Neural cell (in vitro differentiated cells): ENCODE measurements around the gene AKR7A3. TPM values are rescaled to one million over a fixed set of nuclear protein-coding genes. Genes with fewer than 3 reads are reported as not detected.

ENCODE experiments used
- H2AFZ ChIP-seq: fragments of 200-600, 300-800 bp; sonication (generic), shearing (Covaris generic); 2 replicates; pipeline ENCODE4 v1.6.0; 2014; ENCODE audit warnings: low read depth, mild to moderate bottlenecking, antibody characterized with exemption, low read length, moderate library complexity
- H3F3A ChIP-seq: fragments of 200-600 bp; shearing (Covaris generic); 2 replicates; pipeline ENCODE4 v1.6.1; 2016; ENCODE audit warnings: mild to moderate bottlenecking, moderate library complexity, mixed read lengths, antibody characterized with exemption, low read length; ENCODE audit not compliant: insufficient read depth, poor library complexity, severe bottlenecking
- H3K27ac ChIP-seq: fragments of 200-600, 300-800 bp; sonication (generic), shearing (Covaris generic); 2 replicates; pipeline ENCODE4 v1.5.1; 2014; ENCODE audit warnings: mild to moderate bottlenecking, low read length, moderate library complexity
- H3K27me3 ChIP-seq: fragments of 300-800, 200-600 bp; sonication (generic), shearing (Covaris generic); 2 replicates; pipeline ENCODE4 v1.6.0; 2014; ENCODE audit warnings: mild to moderate bottlenecking, low read depth, low read length, moderate library complexity; ENCODE audit not compliant: insufficient read depth
- H3K36me3 ChIP-seq: fragments of 300-800, 200-600 bp; sonication (generic), shearing (Covaris generic); 2 replicates; pipeline ENCODE4 v1.5.1; 2014; ENCODE audit warnings: mild to moderate bottlenecking, antibody characterized with exemption, low read length, moderate library complexity; ENCODE audit not compliant: insufficient read depth
- H3K4me2 ChIP-seq: fragments of 300-800, 200-600 bp; sonication (generic), shearing (Covaris generic); 2 replicates; pipeline ENCODE4 v1.6.0; 2014; ENCODE audit warnings: mild to moderate bottlenecking, low read length
- H3K4me3 ChIP-seq: fragments of 300-800, 200-600 bp; sonication (generic), shearing (Covaris generic); 2 replicates; pipeline ENCODE4 v1.5.1; 2014; ENCODE audit warnings: mild to moderate bottlenecking, low read length, moderate library complexity
- H3K79me2 ChIP-seq: fragments of 200-600 bp; shearing (Covaris generic); replicated peaks from 2 replicates; pipeline ENCODE4 v1.6.0; 2014; ENCODE audit warnings: mild to moderate bottlenecking, low read length, moderate library complexity; ENCODE audit not compliant: insufficient read depth
- H3K9ac ChIP-seq: fragments of 300-800, 200-600 bp; sonication (generic), shearing (Covaris generic); 2 replicates; pipeline ENCODE4 v1.6.1; 2016; ENCODE audit warnings: mild to moderate bottlenecking, low read length, mixed read lengths
- H3K9me2 ChIP-seq: fragments of 200-600 bp; shearing (Covaris generic); 2 replicates; pipeline ENCODE4 v1.6.1; 2016; ENCODE audit warnings: mild to moderate bottlenecking, low read length, mixed read lengths; ENCODE audit not compliant: insufficient read depth
- H3K9me3 ChIP-seq: fragments of 200-600, 300-800 bp; sonication (generic), shearing (Covaris generic); 2 replicates; pipeline ENCODE4 v1.6.1; 2016; ENCODE audit warnings: mild to moderate bottlenecking, mixed run types, low read length, moderate library complexity, mixed read lengths
- H4K20me1 ChIP-seq: fragments of 200-600 bp; shearing (Covaris generic); 2 replicates; pipeline ENCODE4 v1.6.1; 2016; ENCODE audit warnings: mild to moderate bottlenecking, mixed run types; ENCODE audit not compliant: insufficient read depth
- EP300 ChIP-seq: fragments of 450-650 bp; conservative IDR thresholded peaks from 2 replicates; pipeline ENCODE4 v1.6.1; 2014; ENCODE audit warnings: antibody characterized with exemption, mild to moderate bottlenecking, moderate library complexity; ENCODE audit not compliant: poor library complexity, severe bottlenecking
- EZH2 ChIP-seq: fragments of 200-600, 300-800 bp; shearing (Covaris generic), sonication (generic); IDR thresholded peaks from 2 replicates; pipeline ENCODE4 v1.6.1; 2014; ENCODE audit warnings: antibody characterized with exemption, low read length, borderline replicate concordance, mild to moderate bottlenecking; ENCODE audit not compliant: insufficient read depth, poor library complexity, severe bottlenecking
- MXI1 ChIP-seq: fragments of 450-650 bp; conservative IDR thresholded peaks from 2 replicates; pipeline ENCODE4 v1.6.1; 2014; ENCODE audit warnings: antibody characterized with exemption, mild to moderate bottlenecking; ENCODE audit not compliant: poor library complexity, severe bottlenecking
- POLR2AphosphoS5 ChIP-seq: IDR thresholded peaks from 2 replicates; pipeline ENCODE4 v1.6.1; 2012
- RAD21 ChIP-seq: fragments of 450-650 bp; conservative IDR thresholded peaks from 2 replicates; pipeline ENCODE4 v1.6.1; 2014; ENCODE audit warnings: antibody characterized with exemption, mild to moderate bottlenecking, moderate library complexity
- SMC3 ChIP-seq: fragments of 450-650 bp; conservative IDR thresholded peaks from 2 replicates; pipeline ENCODE4 v1.6.1; 2014; ENCODE audit warnings: antibody characterized with exemption, mild to moderate bottlenecking, moderate library complexity; ENCODE audit not compliant: poor library complexity
- TAF1 ChIP-seq: IDR thresholded peaks from 2 replicates; pipeline ENCODE4 v1.6.1; 2012; ENCODE audit warnings: low read depth
- polyA plus RNA-seq: library from polyadenylated mRNA; depleted of rRNA; stranded (reverse); fragments of >200 nt; gene quantifications from 2 replicates; pipeline ENCODE4 v1.2.3, GENCODE V29; 2014
- TF ChIP-seq, protein P1 (sequence below): fragments of 450-650 bp; IDR thresholded peaks from 2 replicates; pipeline ENCODE4 v1.5.1; 2014; ENCODE audit warnings: antibody characterized with exemption, mild to moderate bottlenecking, moderate library complexity; ENCODE audit not compliant: poor library complexity, severe bottlenecking
- TF ChIP-seq, protein P2 (sequence below): IDR thresholded peaks from 2 replicates; pipeline ENCODE4 v1.6.1; 2012; ENCODE audit warnings: borderline replicate concordance

Gene AKR7A3
- polyA plus RNA-seq, 1 donor from 2014 or later, result 2.9 TPM

DNA sequence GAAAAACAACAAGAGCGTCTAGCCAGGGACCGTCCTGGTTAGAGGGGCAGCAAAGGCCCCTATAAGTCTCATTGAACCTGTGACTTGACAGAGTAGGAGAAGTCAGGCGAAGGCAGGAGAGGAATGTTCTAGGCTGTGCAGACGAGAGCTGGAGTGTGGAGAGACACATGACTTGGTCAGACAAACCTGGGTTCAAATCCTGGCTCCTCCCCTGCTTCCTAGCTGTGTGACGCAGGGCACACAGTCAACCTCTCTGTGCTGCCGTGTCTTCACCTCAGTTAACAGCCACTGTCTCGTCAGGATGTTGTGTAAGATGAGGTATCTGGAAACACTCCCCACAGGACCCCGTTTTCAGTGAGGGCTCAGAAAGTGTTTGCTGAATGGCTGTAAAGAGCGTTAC is 39.2 kb upstream of the AKR7A3 start:
- no peaks in the 10 kb centered on the region for H4K20me1 ChIP-seq
- H3K4me3 ChIP-seq, result no peak overlapping the region
- no peak overlapping the region for H3K27ac ChIP-seq
- no peaks in the 10 kb centered on the region for H3F3A ChIP-seq
- H3K9ac ChIP-seq, result no peak overlapping the region
- H3K9me3 ChIP-seq, result no peaks in the 10 kb centered on the region
- H3K9me2 ChIP-seq, result no peaks in the 10 kb centered on the region
- no peak overlapping the region for H3K4me2 ChIP-seq
- H3K36me3 ChIP-seq, result no peaks in the 10 kb centered on the region
- TF ChIP-seq RAD21 (no peak), MXI1 (no peak), POLR2AphosphoS5 (no peak), TAF1 (no peak), SMC3 (no peak), EP300 (no peak), EZH2 (no peak)
- TF ChIP-seq, protein P1, sequence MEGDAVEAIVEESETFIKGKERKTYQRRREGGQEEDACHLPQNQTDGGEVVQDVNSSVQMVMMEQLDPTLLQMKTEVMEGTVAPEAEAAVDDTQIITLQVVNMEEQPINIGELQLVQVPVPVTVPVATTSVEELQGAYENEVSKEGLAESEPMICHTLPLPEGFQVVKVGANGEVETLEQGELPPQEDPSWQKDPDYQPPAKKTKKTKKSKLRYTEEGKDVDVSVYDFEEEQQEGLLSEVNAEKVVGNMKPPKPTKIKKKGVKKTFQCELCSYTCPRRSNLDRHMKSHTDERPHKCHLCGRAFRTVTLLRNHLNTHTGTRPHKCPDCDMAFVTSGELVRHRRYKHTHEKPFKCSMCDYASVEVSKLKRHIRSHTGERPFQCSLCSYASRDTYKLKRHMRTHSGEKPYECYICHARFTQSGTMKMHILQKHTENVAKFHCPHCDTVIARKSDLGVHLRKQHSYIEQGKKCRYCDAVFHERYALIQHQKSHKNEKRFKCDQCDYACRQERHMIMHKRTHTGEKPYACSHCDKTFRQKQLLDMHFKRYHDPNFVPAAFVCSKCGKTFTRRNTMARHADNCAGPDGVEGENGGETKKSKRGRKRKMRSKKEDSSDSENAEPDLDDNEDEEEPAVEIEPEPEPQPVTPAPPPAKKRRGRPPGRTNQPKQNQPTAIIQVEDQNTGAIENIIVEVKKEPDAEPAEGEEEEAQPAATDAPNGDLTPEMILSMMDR, result no peak
- TF ChIP-seq, protein P2, sequence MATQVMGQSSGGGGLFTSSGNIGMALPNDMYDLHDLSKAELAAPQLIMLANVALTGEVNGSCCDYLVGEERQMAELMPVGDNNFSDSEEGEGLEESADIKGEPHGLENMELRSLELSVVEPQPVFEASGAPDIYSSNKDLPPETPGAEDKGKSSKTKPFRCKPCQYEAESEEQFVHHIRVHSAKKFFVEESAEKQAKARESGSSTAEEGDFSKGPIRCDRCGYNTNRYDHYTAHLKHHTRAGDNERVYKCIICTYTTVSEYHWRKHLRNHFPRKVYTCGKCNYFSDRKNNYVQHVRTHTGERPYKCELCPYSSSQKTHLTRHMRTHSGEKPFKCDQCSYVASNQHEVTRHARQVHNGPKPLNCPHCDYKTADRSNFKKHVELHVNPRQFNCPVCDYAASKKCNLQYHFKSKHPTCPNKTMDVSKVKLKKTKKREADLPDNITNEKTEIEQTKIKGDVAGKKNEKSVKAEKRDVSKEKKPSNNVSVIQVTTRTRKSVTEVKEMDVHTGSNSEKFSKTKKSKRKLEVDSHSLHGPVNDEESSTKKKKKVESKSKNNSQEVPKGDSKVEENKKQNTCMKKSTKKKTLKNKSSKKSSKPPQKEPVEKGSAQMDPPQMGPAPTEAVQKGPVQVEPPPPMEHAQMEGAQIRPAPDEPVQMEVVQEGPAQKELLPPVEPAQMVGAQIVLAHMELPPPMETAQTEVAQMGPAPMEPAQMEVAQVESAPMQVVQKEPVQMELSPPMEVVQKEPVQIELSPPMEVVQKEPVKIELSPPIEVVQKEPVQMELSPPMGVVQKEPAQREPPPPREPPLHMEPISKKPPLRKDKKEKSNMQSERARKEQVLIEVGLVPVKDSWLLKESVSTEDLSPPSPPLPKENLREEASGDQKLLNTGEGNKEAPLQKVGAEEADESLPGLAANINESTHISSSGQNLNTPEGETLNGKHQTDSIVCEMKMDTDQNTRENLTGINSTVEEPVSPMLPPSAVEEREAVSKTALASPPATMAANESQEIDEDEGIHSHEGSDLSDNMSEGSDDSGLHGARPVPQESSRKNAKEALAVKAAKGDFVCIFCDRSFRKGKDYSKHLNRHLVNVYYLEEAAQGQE, result no peak
- H3K27me3 ChIP-seq, result no peaks in the 10 kb centered on the region
- no peaks in the 10 kb centered on the region for H3K79me2 ChIP-seq
- no peak overlapping the region for H2AFZ ChIP-seq

DNA sequence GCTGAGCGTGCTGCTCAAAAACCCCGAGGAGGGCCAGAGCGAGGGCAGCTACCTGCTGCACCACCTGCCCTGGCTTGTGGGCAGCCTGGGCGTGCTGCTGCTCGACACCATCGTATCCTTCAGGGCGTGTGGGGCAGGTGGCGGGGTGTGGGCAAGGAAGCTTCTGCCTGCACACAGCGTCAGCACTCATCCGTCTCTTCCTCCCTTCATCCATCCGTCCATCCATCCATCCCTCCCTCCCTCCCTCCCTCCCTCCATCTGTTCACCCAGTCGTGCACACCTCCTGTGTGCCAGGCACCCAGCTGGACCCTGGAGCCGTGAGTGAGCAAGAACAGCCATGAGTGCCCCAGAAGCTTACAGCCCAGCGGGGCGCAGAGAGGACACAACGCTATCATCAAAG is 38.7 kb upstream of the AKR7A3 start:
- no peak overlapping the region for H3K9ac ChIP-seq
- H3F3A ChIP-seq, result no peaks in the 10 kb centered on the region
- no peak overlapping the region for H2AFZ ChIP-seq
- H3K27me3 ChIP-seq, result no peaks in the 10 kb centered on the region
- H3K9me2 ChIP-seq, result no peaks in the 10 kb centered on the region
- H4K20me1 ChIP-seq, result no peaks in the 10 kb centered on the region
- no peaks in the 10 kb centered on the region for H3K9me3 ChIP-seq
- H3K27ac ChIP-seq, result no peak overlapping the region
- H3K4me3 ChIP-seq, result no peak overlapping the region
- H3K79me2 ChIP-seq, result no peaks in the 10 kb centered on the region
- no peak overlapping the region for H3K4me2 ChIP-seq
- no peaks in the 10 kb centered on the region for H3K36me3 ChIP-seq
- TF ChIP-seq RAD21, result no peak

DNA sequence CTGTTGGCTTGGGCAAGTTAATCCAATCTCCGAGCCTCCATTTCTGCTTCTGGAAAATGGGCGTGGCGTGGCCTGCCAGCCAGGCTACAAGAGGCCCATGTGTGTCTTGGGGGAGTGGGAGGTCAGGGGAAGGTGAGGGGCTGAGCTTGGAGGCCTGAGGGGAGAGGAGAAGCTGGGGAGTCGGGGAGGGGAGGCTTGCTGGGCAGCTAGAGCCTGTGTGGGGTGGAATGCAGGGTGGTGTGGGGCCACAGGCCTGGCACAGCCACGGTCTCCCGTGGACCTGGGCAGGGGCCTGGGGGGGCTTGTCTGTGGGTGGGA is 38.1 kb upstream of the AKR7A3 start:
- no peaks in the 10 kb centered on the region for H3K36me3 ChIP-seq
- H3K9me2 ChIP-seq, result no peaks in the 10 kb centered on the region
- TF ChIP-seq TAF1, result no peak
- TF ChIP-seq, protein P2, result no peak
- TF ChIP-seq MXI1, result no peak
- H3K4me2 ChIP-seq, result no peak overlapping the region
- no peaks in the 10 kb centered on the region for H4K20me1 ChIP-seq
- H3K27me3 ChIP-seq, result no peaks in the 10 kb centered on the region
- H3K9me3 ChIP-seq, result no peaks in the 10 kb centered on the region
- no peak overlapping the region for H2AFZ ChIP-seq
- H3K9ac ChIP-seq, result no peak overlapping the region
- no peaks in the 10 kb centered on the region for H3K79me2 ChIP-seq
- no peak overlapping the region for H3K4me3 ChIP-seq
- H3F3A ChIP-seq, result no peaks in the 10 kb centered on the region
- no peak overlapping the region for H3K27ac ChIP-seq
